Kidney (tissue), 14 donors: ENCODE measurements around the gene DFFB. TPM values are rescaled to one million over a fixed set of nuclear protein-coding genes. Genes with fewer than 3 reads are reported as not detected.

Source experiments
- DNase-seq, 5 donors: peaks; one replicate each; pipeline ENCODE4 v3.0.0-alpha.2; 2013 to 2020
- FAIRE-seq: peaks from 2 replicates; lab custom pipeline; 2012; peaks lifted over from hg19 to GRCh38; lab: Jason Lieb, UNC
- H3K27ac ChIP-seq, 2 donors: one replicate each; pipeline ENCODE4 v1.7.0; 2013; ENCODE audit warnings: low read depth in 2 of 2, low read length in 2 of 2, inconsistent platforms in 1 of 2
- H3K27me3 ChIP-seq: one replicate; pipeline ENCODE4 v1.7.1; 2013; ENCODE audit warnings: low read length, inconsistent platforms; ENCODE audit not compliant: control insufficient read depth, insufficient read depth
- H3K36me3 ChIP-seq, 3 donors: one replicate each; pipeline versions ENCODE4 v1.7.0 to v1.7.1; 2013; ENCODE audit warnings: low read length in 3 of 3, control low read depth in 1 of 3, inconsistent platforms in 1 of 3; ENCODE audit not compliant: insufficient read depth in 3 of 3, control insufficient read depth in 2 of 3
- H3K4me1 ChIP-seq, 3 donors: one replicate each; pipeline versions ENCODE4 v1.7.0 to v1.7.1; 2013; ENCODE audit warnings: low read length in 3 of 3, inconsistent platforms in 1 of 3, low read depth in 1 of 3; ENCODE audit not compliant: control insufficient read depth in 2 of 3, insufficient read depth in 2 of 3
- H3K4me3 ChIP-seq, 3 donors: one replicate each; pipeline versions ENCODE4 v1.7.0 to v1.8.1; 2013; ENCODE audit warnings: low read length in 3 of 3, control low read depth in 1 of 3, inconsistent platforms in 1 of 3
- H3K9ac ChIP-seq, 3 donors: one replicate each; pipeline versions ENCODE4 v1.7.0 to v1.7.1; 2013; ENCODE audit warnings: low read length in 3 of 3, control low read depth in 1 of 3, inconsistent platforms in 1 of 3
- H3K9me3 ChIP-seq, 3 donors: one replicate each; pipeline versions ENCODE4 v1.7.0 to v1.7.1; 2013; ENCODE audit warnings: low read length in 3 of 3, control low read depth in 1 of 3, inconsistent platforms in 1 of 3; ENCODE audit not compliant: control insufficient read depth in 2 of 3, insufficient read depth in 1 of 3
- intact Hi-C: fragments of 100-400 bp; cut with DNase I; formaldehyde crosslinking; loops from one replicate; pipeline ENCODE4 v1.11.1; 2022
- polyA plus RNA-seq: library from polyadenylated mRNA; stranded (reverse); fragments of 350-450 nt; fragmentation: Illumina TruSeq; extraction: RNeasy Lipid Tissue Mini Kit (QIAGEN cat#74804); gene quantifications from one replicate; pipeline ENCODE4 v1.2.3, GENCODE V29; 2014; ENCODE audit warnings: low read depth, low replicate concordance; ENCODE audit not compliant: insufficient read depth
- total RNA-seq: library from RNA; stranded (reverse); fragmentation: NEBNext Ultra II Directional; extraction: Animal tissue kit (Norgen Biotek cat#: 25700); gene quantifications from one replicate; pipeline ENCODE4 v1.2.1, GENCODE V29; 2021
- TF ChIP-seq, protein P1 (sequence below): IDR thresholded peaks from 3 replicates; pipeline ENCODE4 v1.5.1; 2012; ENCODE audit warnings: mild to moderate bottlenecking, moderate library complexity, borderline replicate concordance; ENCODE audit not compliant: insufficient read depth; ENCODE audit errors: extremely low read depth
- donor health status: control.
- donor health status: control.
- donor health status: control.
- donor health status: control.
- donor health status: control.
- donor health status: DM: yes; HTN: yes; CAD: no.
- donor health status: Normal renal cell carcinoma (clear cell type).

DFFB gene
- total and polyA plus RNA-seq, 2 donors from 2014 or later = 5.6 to 8.2 TPM

DNA sequence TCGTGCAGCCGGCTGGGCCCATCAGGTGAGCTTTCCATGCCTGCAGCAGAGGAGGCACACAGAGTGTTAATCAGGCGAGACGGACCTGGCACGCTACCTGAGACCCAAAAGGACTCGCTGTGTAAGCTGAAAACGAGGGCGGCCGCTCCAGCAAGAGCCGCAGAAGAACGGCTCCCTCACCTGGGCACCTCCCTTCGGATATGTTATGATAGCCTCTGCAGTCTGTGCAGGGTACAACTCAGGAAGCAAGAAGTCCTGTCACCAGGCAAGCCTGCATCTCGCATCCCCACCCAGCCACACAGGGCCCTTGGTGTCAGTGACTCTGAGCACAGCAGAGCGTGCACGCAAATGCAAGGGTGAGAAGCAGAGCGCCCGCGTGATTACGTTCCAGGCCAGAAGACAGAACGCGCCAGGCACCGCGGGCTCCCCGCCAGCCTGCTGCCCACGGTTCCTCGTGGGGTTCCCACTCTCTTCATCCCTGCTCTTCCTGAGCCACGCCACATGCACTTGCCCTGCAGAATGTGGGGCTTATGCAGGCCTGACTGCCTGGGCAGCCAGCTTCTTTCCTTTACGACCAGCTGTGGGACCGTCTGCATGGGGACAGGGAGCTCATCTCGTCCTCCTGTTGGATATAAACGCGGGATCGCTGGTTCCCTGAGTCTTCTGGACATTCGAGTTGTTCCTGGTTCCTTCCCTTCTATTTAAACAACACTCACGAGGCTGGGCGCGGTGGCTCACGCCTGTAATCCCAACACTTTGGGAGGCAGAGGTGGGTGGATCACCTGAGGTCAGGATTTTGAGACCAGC lies 40.7 kb upstream of the DFFB start:
- no peak overlapping the region for H3K4me3 ChIP-seq
- H3K27ac ChIP-seq = no peak overlapping the region
- TF ChIP-seq, protein P1, sequence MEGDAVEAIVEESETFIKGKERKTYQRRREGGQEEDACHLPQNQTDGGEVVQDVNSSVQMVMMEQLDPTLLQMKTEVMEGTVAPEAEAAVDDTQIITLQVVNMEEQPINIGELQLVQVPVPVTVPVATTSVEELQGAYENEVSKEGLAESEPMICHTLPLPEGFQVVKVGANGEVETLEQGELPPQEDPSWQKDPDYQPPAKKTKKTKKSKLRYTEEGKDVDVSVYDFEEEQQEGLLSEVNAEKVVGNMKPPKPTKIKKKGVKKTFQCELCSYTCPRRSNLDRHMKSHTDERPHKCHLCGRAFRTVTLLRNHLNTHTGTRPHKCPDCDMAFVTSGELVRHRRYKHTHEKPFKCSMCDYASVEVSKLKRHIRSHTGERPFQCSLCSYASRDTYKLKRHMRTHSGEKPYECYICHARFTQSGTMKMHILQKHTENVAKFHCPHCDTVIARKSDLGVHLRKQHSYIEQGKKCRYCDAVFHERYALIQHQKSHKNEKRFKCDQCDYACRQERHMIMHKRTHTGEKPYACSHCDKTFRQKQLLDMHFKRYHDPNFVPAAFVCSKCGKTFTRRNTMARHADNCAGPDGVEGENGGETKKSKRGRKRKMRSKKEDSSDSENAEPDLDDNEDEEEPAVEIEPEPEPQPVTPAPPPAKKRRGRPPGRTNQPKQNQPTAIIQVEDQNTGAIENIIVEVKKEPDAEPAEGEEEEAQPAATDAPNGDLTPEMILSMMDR = no peak
- no peaks in the 10 kb centered on the region for H3K9me3 ChIP-seq
- intact Hi-C loops = no loop called here
- FAIRE-seq (no peak), DNase-seq (peak in 1 of 5 donors; percentile 38)
- no peaks in the 10 kb centered on the region for H3K27me3 ChIP-seq
- H3K36me3 ChIP-seq = peaks cover 3 to 16% (median 10%) of the 10 kb centered on the region in 3 donors
- H3K9ac ChIP-seq = no peak overlapping the region
- peaks cover 0 to 8% (median 4%) of the 10 kb centered on the region in 3 donors for H3K4me1 ChIP-seq

DNA sequence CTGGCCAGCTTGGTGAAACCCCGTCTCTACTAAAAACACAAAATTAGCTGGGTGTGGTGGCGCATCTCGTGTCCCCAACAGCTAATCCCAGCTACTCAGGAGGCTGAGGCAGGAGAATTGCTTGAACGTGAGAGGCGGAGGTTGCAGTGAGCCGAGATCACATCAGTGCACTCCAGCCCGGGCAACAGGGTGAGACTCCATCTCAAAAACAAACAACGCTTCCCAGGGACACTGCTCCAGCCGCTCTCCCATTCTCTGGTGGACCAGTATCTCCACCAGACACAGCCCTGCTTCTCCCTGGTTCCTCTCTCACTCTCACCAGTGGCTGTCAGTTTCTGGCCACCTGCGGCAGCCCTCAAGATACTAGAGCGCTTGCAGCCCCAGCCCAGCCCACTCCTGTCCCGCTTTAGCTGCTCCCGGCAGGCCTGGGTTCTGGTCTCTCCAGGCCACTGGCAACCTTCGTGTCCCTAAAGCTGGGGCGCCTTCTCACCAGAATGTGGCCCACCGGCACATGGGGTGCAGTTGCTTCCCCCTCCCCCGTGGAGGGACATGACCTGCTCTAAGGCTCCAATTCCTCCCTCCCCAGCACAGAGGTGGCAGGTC lies 40.0 kb upstream of the DFFB start:
- no peak overlapping the region for H3K4me3 ChIP-seq
- TF ChIP-seq, protein P1 = no peak
- H3K27ac ChIP-seq = no peak overlapping the region
- DNase-seq (peak in 1 of 5 donors; percentile 68), FAIRE-seq (no peak)
- H3K36me3 ChIP-seq = peaks cover 3 to 20% (median 16%) of the 10 kb centered on the region in 3 donors
- intact Hi-C loops = no loop called here
- H3K9ac ChIP-seq = no peak overlapping the region
- H3K4me1 ChIP-seq = peaks cover 0 to 9% (median 3%) of the 10 kb centered on the region in 3 donors
- H3K27me3 ChIP-seq = no peaks in the 10 kb centered on the region
- H3K9me3 ChIP-seq = no peaks in the 10 kb centered on the region

DNA sequence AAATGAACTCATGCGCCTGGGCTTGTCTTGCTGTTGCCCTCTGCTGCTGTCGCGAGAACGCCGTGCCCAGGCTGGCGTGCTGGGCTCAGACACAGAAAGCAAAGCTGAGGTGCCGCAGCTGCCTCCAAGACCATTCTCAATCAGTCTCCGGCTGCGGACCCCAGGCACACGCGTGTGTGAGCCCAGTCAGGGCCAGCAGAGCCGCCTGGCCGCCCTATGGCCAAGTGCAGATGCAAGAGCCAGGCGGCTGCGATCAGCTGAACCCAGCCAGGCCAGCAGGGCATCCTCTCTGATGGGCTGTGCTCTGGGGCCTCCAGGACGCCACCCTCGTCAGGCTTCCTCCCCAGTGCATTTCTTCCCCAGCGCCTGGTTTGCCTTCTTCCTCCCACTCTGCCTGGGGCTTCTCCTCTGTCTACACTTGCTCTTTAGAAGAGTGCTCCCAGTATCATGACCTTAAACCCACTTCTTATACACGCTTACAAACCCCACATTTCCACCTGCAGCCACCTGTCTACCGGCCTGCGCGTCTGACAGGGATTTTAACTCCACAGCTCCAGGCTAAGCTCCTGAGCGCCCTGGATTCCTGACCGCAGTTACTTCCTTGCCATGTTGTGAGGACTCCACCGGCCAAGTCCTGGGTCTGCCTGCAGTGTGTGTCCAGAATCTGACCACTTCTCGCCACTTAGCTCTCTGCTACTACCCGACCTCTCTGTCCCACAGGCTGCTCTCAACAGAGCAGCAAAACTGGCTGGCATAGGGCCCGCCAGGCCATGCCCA lies 39.3 kb upstream of the DFFB start:
- FAIRE-seq = no peak
- H3K9me3 ChIP-seq = no peaks in the 10 kb centered on the region
- TF ChIP-seq, protein P1 = no peak
- intact Hi-C loops = no loop called here
- peaks cover 0 to 9% (median 3%) of the 10 kb centered on the region in 3 donors for H3K4me1 ChIP-seq
- H3K36me3 ChIP-seq = peaks cover 3 to 20% (median 18%) of the 10 kb centered on the region in 3 donors
- no peak overlapping the region for H3K27ac ChIP-seq
- no peaks in the 10 kb centered on the region for H3K27me3 ChIP-seq
- no peak overlapping the region for H3K9ac ChIP-seq
- H3K4me3 ChIP-seq = no peak overlapping the region
- peak in 1 of 5 donors; percentile 63 for DNase-seq
